Loucy (cell line): ENCODE data around the gene NECTIN3.

ENCODE experiments used
- EZH2phosphoT487 ChIP-seq: fragments of 200-600 bp; IDR thresholded peaks from 2 replicates; pipeline ENCODE4 v1.6.1; 2018; ENCODE audit warnings: antibody characterized with exemption, mild to moderate bottlenecking, moderate library complexity, borderline replicate concordance
- TF ChIP-seq, protein P1 (sequence below): fragments of 200-600 bp; sonication (generic); conservative IDR thresholded peaks from 2 replicates; pipeline ENCODE4 v1.5.1; 2014; ENCODE audit warnings: mild to moderate bottlenecking, antibody characterized with exemption, low read length

DNA sequence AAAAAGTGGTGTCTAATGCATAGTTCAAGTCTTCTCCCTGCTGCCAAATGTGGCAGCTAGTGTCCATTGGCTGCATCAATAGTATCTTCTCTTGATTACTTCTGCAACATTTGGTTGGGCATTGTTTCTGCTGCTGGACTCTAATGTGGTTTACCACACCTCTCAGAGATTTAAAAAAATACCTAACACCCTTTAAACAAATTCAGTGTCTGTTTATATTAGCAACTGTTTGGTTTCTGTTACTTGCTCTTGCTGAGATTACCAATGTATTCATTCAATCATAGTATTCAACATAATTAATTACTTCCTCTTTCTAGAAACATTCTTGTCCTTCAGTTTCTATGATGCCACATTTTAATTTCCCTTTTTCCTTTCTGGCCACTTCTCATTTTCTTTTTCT, 20.3 kb upstream of the NECTIN3 start:
- TF ChIP-seq, protein P1, sequence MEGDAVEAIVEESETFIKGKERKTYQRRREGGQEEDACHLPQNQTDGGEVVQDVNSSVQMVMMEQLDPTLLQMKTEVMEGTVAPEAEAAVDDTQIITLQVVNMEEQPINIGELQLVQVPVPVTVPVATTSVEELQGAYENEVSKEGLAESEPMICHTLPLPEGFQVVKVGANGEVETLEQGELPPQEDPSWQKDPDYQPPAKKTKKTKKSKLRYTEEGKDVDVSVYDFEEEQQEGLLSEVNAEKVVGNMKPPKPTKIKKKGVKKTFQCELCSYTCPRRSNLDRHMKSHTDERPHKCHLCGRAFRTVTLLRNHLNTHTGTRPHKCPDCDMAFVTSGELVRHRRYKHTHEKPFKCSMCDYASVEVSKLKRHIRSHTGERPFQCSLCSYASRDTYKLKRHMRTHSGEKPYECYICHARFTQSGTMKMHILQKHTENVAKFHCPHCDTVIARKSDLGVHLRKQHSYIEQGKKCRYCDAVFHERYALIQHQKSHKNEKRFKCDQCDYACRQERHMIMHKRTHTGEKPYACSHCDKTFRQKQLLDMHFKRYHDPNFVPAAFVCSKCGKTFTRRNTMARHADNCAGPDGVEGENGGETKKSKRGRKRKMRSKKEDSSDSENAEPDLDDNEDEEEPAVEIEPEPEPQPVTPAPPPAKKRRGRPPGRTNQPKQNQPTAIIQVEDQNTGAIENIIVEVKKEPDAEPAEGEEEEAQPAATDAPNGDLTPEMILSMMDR: no peak
- TF ChIP-seq EZH2phosphoT487: no peak
